DMS153 (cell line): Measurements from ENCODE around the gene DYNC1LI2.
"Not testable (repeated sequence)": the region's sequence is repeated elsewhere in the genome, so short reads cannot be mapped to it uniquely, and the experiment has no call there.

Source experiments
- DNase-seq: peaks from one replicate; lab custom pipeline; 2025; lab: John Stamatoyannopoulos, UW

Gene DYNC1LI2

GRCh38 chr16:66751303-66751991 lies at the start of gene DYNC1LI2:
DYNC1LI2 (minus strand) TSS chr16:66751609; CDS start chr16:66751591, 18 bp downstream.
- DNase-seq = peak; percentile 17

- no peak for DNase-seq
Measured at GRCh38 chr16:66800856-66801255, 49.4 kb upstream of the DYNC1LI2 start.

GRCh38 chr16:66798161-66798560 lies 46.8 kb upstream of the DYNC1LI2 start:
- DNase-seq = no peak

GRCh38 chr16:66793984-66794383 lies 42.6 kb upstream of the DYNC1LI2 start:
- DNase-seq = not testable (repeated sequence)

- DNase-seq = no peak
Measured at GRCh38 chr16:66790130-66790733, 38.8 kb upstream of the DYNC1LI2 start.

- DNase-seq = no peak
Measured at GRCh38 chr16:66787427-66787826, 36.0 kb upstream of the DYNC1LI2 start.

- no peak for DNase-seq
Measured at GRCh38 chr16:66786551-66786950, 35.1 kb upstream of the DYNC1LI2 start.

- DNase-seq = no peak
Measured at GRCh38 chr16:66776457-66776856, 25.0 kb upstream of the DYNC1LI2 start.

- DNase-seq = no peak
Measured at GRCh38 chr16:66774981-66775380, 23.6 kb upstream of the DYNC1LI2 start.

GRCh38 chr16:66758086-66758485 lies 6.7 kb upstream of the DYNC1LI2 start:
- DNase-seq = no peak

- no peak for DNase-seq
Measured at GRCh38 chr16:66754819-66755218, 3.4 kb upstream of the DYNC1LI2 start.

- DNase-seq = no peak
Measured at GRCh38 chr16:66754211-66754610, 2.8 kb upstream of the DYNC1LI2 start.

GRCh38 chr16:66752958-66753357 lies 1.5 kb upstream of the DYNC1LI2 start:
- DNase-seq = no peak

- peak; percentile 3 for DNase-seq
Measured at GRCh38 chr16:66752379-66752778, 970 bp upstream of the DYNC1LI2 start.

GRCh38 chr16:66751992-66752322 lies 548 bp upstream of the DYNC1LI2 start:
- no peak for DNase-seq

GRCh38 chr16:66751053-66751302 lies 431 bp downstream of the DYNC1LI2 start:
- DNase-seq = no peak

- DNase-seq = no peak
Measured at GRCh38 chr16:66750279-66751052, 943 bp downstream of the DYNC1LI2 start.

GRCh38 chr16:66746682-66747081 lies 4.7 kb downstream of the DYNC1LI2 start:
- DNase-seq = no peak

GRCh38 chr16:66746048-66746447 lies 5.4 kb downstream of the DYNC1LI2 start:
- DNase-seq = no peak

- DNase-seq = no peak
Measured at GRCh38 chr16:66741950-66742808, 9.2 kb downstream of the DYNC1LI2 start.

GRCh38 chr16:66741169-66741900 lies 10.1 kb downstream of the DYNC1LI2 start:
- DNase-seq = peak; percentile 71

- DNase-seq = peak; percentile 61
Measured at GRCh38 chr16:66740533-66740932, 10.9 kb downstream of the DYNC1LI2 start.
